Testis (tissue), 2 donors: ENCODE results near the gene TBCD.

ENCODE experiments used
- POLR2A ChIP-seq: fragments of 450-650 bp; IDR thresholded peaks from one replicate; pipeline ENCODE4 v1.6.1; 2017; ENCODE audit warnings: antibody characterized with exemption, mild to moderate bottlenecking, moderate library complexity
- TF ChIP-seq, protein P1 (sequence below), 3 experiments: fragments of 450-650 bp in 2 of 3; fragments of 200-600 bp in 1 of 3; sonication (generic) in 1 of 3; IDR thresholded peaks; one replicate each; pipeline ENCODE4 v1.5.1; 2016 to 2019; ENCODE audit warnings: antibody characterized with exemption in 3 of 3, mild to moderate bottlenecking in 2 of 3, moderate library complexity in 1 of 3

DNA sequence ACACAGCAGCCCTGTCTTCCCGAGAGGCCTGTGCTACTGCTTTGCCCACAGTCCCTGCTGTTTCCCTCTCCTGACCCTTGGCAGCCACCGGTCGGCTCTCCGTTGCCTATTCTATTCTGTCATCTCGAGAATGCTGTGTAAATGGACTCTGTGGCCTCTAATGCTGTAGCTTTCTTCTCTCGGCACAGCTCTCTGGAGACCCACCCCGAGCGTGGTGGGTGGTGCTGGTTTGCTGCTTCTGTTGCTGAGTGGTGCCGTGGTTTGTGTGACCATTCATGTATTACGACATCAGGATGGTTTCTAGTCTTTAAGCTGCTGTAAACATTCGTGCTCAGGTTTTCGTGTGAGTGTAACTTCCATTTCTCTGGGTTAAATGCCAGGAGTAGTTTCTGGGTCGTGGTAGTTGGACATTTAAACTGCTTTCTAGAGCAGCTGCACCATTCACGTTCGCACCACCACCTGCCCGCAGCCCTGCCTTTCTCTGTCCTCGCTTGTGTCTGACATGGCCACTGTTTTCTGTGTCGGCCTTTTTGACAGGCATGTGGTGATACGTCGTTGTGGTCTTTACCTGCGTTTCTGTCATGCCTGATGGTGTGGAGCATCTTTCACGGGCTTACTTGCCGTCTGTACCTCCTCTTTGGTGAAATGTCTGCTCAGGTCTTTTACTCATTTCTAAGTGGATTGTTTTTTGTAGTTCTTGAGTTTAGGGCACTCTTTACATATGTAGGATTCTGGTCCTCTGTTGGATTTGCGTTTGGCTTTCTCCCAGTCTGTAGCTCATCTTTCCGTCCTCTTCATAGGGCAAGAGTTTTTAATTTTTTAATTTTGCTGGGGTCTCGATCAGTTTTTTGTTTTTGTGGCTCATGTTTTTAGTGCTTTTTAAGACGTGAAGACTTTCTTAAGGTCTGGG is 135.6 kb downstream of the TBCD start:
- TF ChIP-seq, protein P1, sequence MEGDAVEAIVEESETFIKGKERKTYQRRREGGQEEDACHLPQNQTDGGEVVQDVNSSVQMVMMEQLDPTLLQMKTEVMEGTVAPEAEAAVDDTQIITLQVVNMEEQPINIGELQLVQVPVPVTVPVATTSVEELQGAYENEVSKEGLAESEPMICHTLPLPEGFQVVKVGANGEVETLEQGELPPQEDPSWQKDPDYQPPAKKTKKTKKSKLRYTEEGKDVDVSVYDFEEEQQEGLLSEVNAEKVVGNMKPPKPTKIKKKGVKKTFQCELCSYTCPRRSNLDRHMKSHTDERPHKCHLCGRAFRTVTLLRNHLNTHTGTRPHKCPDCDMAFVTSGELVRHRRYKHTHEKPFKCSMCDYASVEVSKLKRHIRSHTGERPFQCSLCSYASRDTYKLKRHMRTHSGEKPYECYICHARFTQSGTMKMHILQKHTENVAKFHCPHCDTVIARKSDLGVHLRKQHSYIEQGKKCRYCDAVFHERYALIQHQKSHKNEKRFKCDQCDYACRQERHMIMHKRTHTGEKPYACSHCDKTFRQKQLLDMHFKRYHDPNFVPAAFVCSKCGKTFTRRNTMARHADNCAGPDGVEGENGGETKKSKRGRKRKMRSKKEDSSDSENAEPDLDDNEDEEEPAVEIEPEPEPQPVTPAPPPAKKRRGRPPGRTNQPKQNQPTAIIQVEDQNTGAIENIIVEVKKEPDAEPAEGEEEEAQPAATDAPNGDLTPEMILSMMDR (IDR thresholded peaks at IDR 0.05): no peak
- TF ChIP-seq POLR2A: no peak
